NCI-H226 (cell line): ENCODE results near the gene PLXNB2.

Source experiments
- DNase-seq: peaks from one replicate; pipeline ENCODE4 v3.0.0-alpha.2; 2015

Gene PLXNB2

DNA sequence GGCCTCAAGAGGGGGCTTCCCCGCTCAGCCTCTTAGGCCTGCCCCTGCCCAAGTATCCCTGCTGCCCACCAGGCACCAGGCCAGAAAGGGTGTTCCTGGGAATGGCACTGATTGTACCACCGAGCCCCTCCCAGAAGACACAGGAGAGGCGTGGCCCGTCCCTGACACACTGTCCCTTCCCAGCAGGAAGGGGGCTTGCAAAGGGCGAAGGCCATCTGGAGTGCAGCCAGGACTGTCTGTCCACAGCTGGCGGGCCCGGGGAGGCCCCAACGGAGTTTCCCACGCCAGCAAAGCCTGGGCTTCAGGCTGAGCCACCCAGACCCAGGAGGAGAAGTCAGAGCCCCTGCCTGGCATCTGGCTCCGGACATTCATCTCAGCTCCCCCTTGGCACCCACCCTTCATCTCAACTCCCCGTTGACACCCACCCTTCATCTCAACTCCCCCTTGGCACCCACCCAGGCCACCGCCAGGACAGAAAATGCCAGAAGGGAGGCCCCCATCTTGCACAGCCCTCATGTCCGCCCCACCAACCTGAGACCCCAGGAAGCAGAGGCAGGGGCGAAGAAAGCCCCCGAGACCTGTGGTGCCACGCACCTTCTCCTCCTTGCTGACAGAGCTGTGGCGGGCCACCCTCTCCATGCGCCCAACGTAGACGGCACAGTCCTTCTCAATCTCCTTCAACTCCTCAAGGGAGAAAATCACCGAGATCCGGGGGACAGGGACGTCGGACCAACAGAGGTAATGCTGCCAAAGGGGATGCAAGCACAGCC lies 82.1 kb downstream of the PLXNB2 start:
- no peak for DNase-seq
